Gastroesophageal sphincter (tissue), 3 donors: Measurements from ENCODE around the gene ZNRD2.

Source experiments
- EP300 ChIP-seq: sonication (generic); formaldehyde crosslinking; IDR thresholded peaks from one replicate; pipeline ENCODE4 v1.6.1; 2017; ENCODE audit warnings: antibody characterized with exemption, mild to moderate bottlenecking
- POLR2A ChIP-seq, 2 donors: fragments of 450-650 bp; IDR thresholded peaks; one replicate each; pipeline ENCODE4 v1.6.1; 2017; ENCODE audit warnings: antibody characterized with exemption in 2 of 2, mild to moderate bottlenecking in 2 of 2, moderate library complexity in 1 of 2
- POLR2AphosphoS5 ChIP-seq: sonication (generic); formaldehyde crosslinking; IDR thresholded peaks from one replicate; pipeline ENCODE4 v1.6.1; 2017; ENCODE audit warnings: antibody characterized with exemption
- TF ChIP-seq, protein P1 (sequence below), 4 experiments: fragments of 200-600 bp in 2 of 4; fragments of 450-650 bp in 2 of 4; sonication (generic) in 1 of 4; IDR thresholded peaks; one replicate each; pipeline ENCODE4 v1.5.1; 2017 to 2019; ENCODE audit warnings: antibody characterized with exemption in 4 of 4, mild to moderate bottlenecking in 2 of 4, moderate library complexity in 2 of 4

DNA sequence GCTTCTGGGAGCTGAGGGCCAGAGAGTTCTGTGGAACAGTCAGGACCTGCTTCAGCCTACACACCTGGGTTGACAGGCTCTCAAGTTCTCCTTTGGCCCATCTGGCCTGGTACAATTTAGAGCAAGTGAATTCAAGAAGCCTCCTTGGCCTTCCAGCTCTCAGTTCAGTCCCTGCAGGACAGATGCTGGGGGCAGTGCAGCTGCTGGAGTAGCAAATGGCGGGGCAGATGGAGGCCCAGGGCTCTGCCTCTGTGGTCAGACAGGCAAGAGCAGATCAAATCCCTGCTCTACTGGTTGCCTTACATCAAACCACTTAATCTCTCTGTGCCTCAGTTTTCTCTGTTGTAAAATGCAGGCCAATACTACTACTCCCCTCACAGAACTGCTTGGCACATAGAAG is 34.0 kb downstream of the ZNRD2 start:
- TF ChIP-seq POLR2A (IDR thresholded peaks at IDR 0.05) (no peak), EP300 (no peak), POLR2AphosphoS5 (no peak)
- TF ChIP-seq, protein P1, sequence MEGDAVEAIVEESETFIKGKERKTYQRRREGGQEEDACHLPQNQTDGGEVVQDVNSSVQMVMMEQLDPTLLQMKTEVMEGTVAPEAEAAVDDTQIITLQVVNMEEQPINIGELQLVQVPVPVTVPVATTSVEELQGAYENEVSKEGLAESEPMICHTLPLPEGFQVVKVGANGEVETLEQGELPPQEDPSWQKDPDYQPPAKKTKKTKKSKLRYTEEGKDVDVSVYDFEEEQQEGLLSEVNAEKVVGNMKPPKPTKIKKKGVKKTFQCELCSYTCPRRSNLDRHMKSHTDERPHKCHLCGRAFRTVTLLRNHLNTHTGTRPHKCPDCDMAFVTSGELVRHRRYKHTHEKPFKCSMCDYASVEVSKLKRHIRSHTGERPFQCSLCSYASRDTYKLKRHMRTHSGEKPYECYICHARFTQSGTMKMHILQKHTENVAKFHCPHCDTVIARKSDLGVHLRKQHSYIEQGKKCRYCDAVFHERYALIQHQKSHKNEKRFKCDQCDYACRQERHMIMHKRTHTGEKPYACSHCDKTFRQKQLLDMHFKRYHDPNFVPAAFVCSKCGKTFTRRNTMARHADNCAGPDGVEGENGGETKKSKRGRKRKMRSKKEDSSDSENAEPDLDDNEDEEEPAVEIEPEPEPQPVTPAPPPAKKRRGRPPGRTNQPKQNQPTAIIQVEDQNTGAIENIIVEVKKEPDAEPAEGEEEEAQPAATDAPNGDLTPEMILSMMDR (IDR thresholded peaks at IDR 0.05): no peak
